DND-41 (cell line): Measurements from ENCODE around the gene CRYBB3.

ENCODE experiments used
- ATAC-seq: fragments of 200-7000 bp; cut with Tn5 transposase; 3 replicates; pipeline ENCODE4 v1.9.1; 2021; ENCODE audit warnings: low read depth; ENCODE audit not compliant: insufficient read depth
- DNase-seq: peaks from one replicate; pipeline ENCODE4 v3.0.0-alpha.2; 2020
- H2AFZ ChIP-seq: 2 replicates; pipeline ENCODE4 v1.6.0; 2012; ENCODE audit warnings: low read depth, low read length
- H3K27ac ChIP-seq: 2 replicates; pipeline ENCODE4 v1.5.1; 2012; ENCODE audit warnings: low read length, inconsistent platforms
- H3K27me3 ChIP-seq: fragments of 200-600 bp; sonication (generic); 2 replicates; pipeline ENCODE4 v1.6.0; 2012; ENCODE audit warnings: low read length, mild to moderate bottlenecking, inconsistent platforms; ENCODE audit not compliant: insufficient read depth, poor library complexity
- H3K36me3 ChIP-seq: 2 replicates; pipeline ENCODE4 v1.5.1; 2012; ENCODE audit warnings: low read length, inconsistent platforms; ENCODE audit not compliant: insufficient read depth
- H3K4me1 ChIP-seq: 2 replicates; pipeline ENCODE4 v1.5.1; 2012; ENCODE audit warnings: mild to moderate bottlenecking, low read length; ENCODE audit not compliant: insufficient read depth
- H3K4me2 ChIP-seq: 2 replicates; pipeline ENCODE4 v1.6.0; 2012; ENCODE audit warnings: mild to moderate bottlenecking, moderate library complexity, low read length, inconsistent platforms; ENCODE audit not compliant: insufficient read depth
- H3K4me3 ChIP-seq, 2 experiments: fragments of 200-600 bp in 1 of 2; shearing (Covaris generic) in 1 of 2; 2 replicates each; pipeline ENCODE4 v1.5.1; 2012 to 2016; ENCODE audit warnings: inconsistent platforms in 2 of 2, low read length in 2 of 2, mild to moderate bottlenecking in 2 of 2, low read depth in 1 of 2, moderate library complexity in 1 of 2
- H3K79me2 ChIP-seq: 2 replicates; pipeline ENCODE4 v1.6.0; 2012; ENCODE audit warnings: low read length, inconsistent platforms; ENCODE audit not compliant: insufficient read depth
- H3K9ac ChIP-seq: 2 replicates; pipeline ENCODE4 v1.6.0; 2012; ENCODE audit warnings: low read depth, mild to moderate bottlenecking, inconsistent platforms, low read length, moderate library complexity
- H3K9me3 ChIP-seq: 2 replicates; pipeline ENCODE4 v1.5.1; 2012; ENCODE audit warnings: low read length, moderate library complexity, mild to moderate bottlenecking, inconsistent platforms; ENCODE audit not compliant: insufficient read depth, severe bottlenecking
- H4K20me1 ChIP-seq: 2 replicates; pipeline ENCODE4 v1.6.0; 2012; ENCODE audit warnings: low read length; ENCODE audit not compliant: insufficient read depth
- CTCF ChIP-seq: IDR thresholded peaks from 2 replicates; pipeline ENCODE4 v1.5.1; 2012; ENCODE audit warnings: borderline replicate concordance, low read length, moderate library complexity, mild to moderate bottlenecking; ENCODE audit not compliant: poor library complexity, severe bottlenecking; ENCODE audit errors: extremely low read depth
- EZH2 ChIP-seq: IDR thresholded peaks from 3 replicates; pipeline ENCODE4 v1.6.1; 2012; ENCODE audit warnings: borderline replicate concordance, low read depth, mild to moderate bottlenecking, moderate library complexity, low read length, inconsistent platforms; ENCODE audit not compliant: severe bottlenecking

The CRYBB3 gene

GRCh38 chr22:25165785-25166184 lies 33.9 kb upstream of the CRYBB3 start:
- Histone ChIP-seq H3K4me3 (no peak overlapping the region), H3K4me2 (no peak overlapping the region), H3K36me3 (no peaks in the 10 kb centered on the region), H3K9me3 (no peaks in the 10 kb centered on the region), H2AFZ (no peak overlapping the region), H3K9ac (no peak overlapping the region), H4K20me1 (no peaks in the 10 kb centered on the region), H3K79me2 (no peaks in the 10 kb centered on the region), H3K27me3 (peaks cover 8% of the 10 kb centered on the region), H3K27ac (no peak overlapping the region), H3K4me1 (no peaks in the 10 kb centered on the region)
- TF ChIP-seq CTCF (no peak), EZH2 (no peak)
- ATAC-seq: no peak
- no peak for DNase-seq

GRCh38 chr22:25166266-25167040 lies 33.2 kb upstream of the CRYBB3 start:
- TF ChIP-seq EZH2 (no peak), CTCF (no peak)
- H3K27me3 ChIP-seq: peaks cover 8% of the 10 kb centered on the region
- no peak overlapping the region for H2AFZ ChIP-seq
- no peaks in the 10 kb centered on the region for H3K79me2 ChIP-seq
- H3K4me1 ChIP-seq: no peaks in the 10 kb centered on the region
- no peak overlapping the region for H3K9ac ChIP-seq
- H4K20me1 ChIP-seq: no peaks in the 10 kb centered on the region
- no peak for ATAC-seq
- H3K36me3 ChIP-seq: no peaks in the 10 kb centered on the region
- no peak overlapping the region for H3K4me2 ChIP-seq
- no peak overlapping the region for H3K27ac ChIP-seq
- no peaks in the 10 kb centered on the region for H3K9me3 ChIP-seq
- DNase-seq: no peak
- no peak overlapping the region for H3K4me3 ChIP-seq

GRCh38 chr22:25167082-25167481 lies 32.6 kb upstream of the CRYBB3 start:
- Histone ChIP-seq H3K27ac (no peak overlapping the region), H4K20me1 (no peaks in the 10 kb centered on the region), H2AFZ (no peak overlapping the region), H3K4me2 (no peak overlapping the region), H3K4me1 (no peaks in the 10 kb centered on the region), H3K36me3 (no peaks in the 10 kb centered on the region), H3K27me3 (peaks cover 8% of the 10 kb centered on the region), H3K9me3 (no peaks in the 10 kb centered on the region), H3K79me2 (no peaks in the 10 kb centered on the region), H3K4me3 (no peak overlapping the region), H3K9ac (no peak overlapping the region)
- ATAC-seq (no peak), DNase-seq (no peak)
- TF ChIP-seq CTCF (no peak), EZH2 (no peak)
